Mesenteric fat pad (tissue), 1 donor: Measurements from ENCODE around the gene NF2. TPM values are rescaled to one million over a fixed set of nuclear protein-coding genes. Genes with fewer than 3 reads are reported as not detected.

ENCODE experiments used
- DNase-seq: peaks from one replicate; pipeline ENCODE4 v3.0.0-alpha.2; 2020; ENCODE audit warnings: low spot score
- total RNA-seq: library from RNA; stranded (reverse); fragmentation: NEBNext Ultra II Directional; extraction: Animal tissue kit (Norgen Biotek cat#: 25700); gene quantifications from one replicate; pipeline ENCODE4 v1.2.1, GENCODE V29; 2021
- donor health status: DM: yes; HTN: yes; CAD: no.

The NF2 gene
- total RNA-seq, 1 donor from 2014 or later: 34.1 TPM

GRCh38 chr22:29700900-29701154 lies 97.4 kb downstream of the NF2 start:
- no peak for DNase-seq

GRCh38 chr22:29701155-29701999 lies 97.9 kb downstream of the NF2 start:
- no peak for DNase-seq

- no peak for DNase-seq
Measured at GRCh38 chr22:29702000-29702930, 98.8 kb downstream of the NF2 start.

GRCh38 chr22:29702931-29703501 lies 99.6 kb downstream of the NF2 start:
- DNase-seq: no peak

- DNase-seq: no peak
Measured at GRCh38 chr22:29703569-29704195, 100.2 kb downstream of the NF2 start.

GRCh38 chr22:29704528-29705285 lies 101.3 kb downstream of the NF2 start:
- DNase-seq: no peak

- DNase-seq: no peak
Measured at GRCh38 chr22:29705651-29706050, 102.2 kb downstream of the NF2 start.

- DNase-seq: no peak
Measured at GRCh38 chr22:29706486-29706885, 103.1 kb downstream of the NF2 start.

GRCh38 chr22:29707010-29707409 lies 103.6 kb downstream of the NF2 start:
- no peak for DNase-seq

- no peak for DNase-seq
Measured at GRCh38 chr22:29707471-29707870, 104.0 kb downstream of the NF2 start.

- DNase-seq: no peak
Measured at GRCh38 chr22:29710193-29710592, 106.8 kb downstream of the NF2 start.

- no peak for DNase-seq
Measured at GRCh38 chr22:29710922-29711593, 107.6 kb downstream of the NF2 start.

GRCh38 chr22:29712119-29712518 lies 108.7 kb downstream of the NF2 start:
- no peak for DNase-seq

GRCh38 chr22:29713156-29713727 lies 109.8 kb downstream of the NF2 start:
- DNase-seq: no peak

- no peak for DNase-seq
Measured at GRCh38 chr22:29715240-29715639, 111.8 kb downstream of the NF2 start.

- DNase-seq: no peak
Measured at GRCh38 chr22:29715705-29716104, 112.3 kb downstream of the NF2 start.

GRCh38 chr22:29716814-29717545 lies 113.5 kb downstream of the NF2 start:
- DNase-seq: no peak

- DNase-seq: no peak
Measured at GRCh38 chr22:29717789-29718188, 114.4 kb downstream of the NF2 start.
